Hematopoietic multipotent progenitor cell (in vitro differentiated cells): ENCODE data around the gene ALOX5AP. TPM values are rescaled to one million over a fixed set of nuclear protein-coding genes. Genes with fewer than 3 reads are reported as not detected.
A peak's percentile ranks its signal among the peaks of the same experiment; 100 is the strongest.

ENCODE experiments used
- DNase-seq, 3 donors: peaks; one replicate each; pipeline ENCODE4 v3.0.0-alpha.2; 2011 to 2015; ENCODE audit warnings: low read depth in 2 of 3, low spot score in 2 of 3
- total RNA-seq: library from RNA; depleted of rRNA; stranded (reverse); fragments of >200 nt; gene quantifications from one replicate; pipeline ENCODE4 v1.2.3, GENCODE V29; 2012

ALOX5AP gene
- total RNA-seq, result 6.5 TPM

DNA sequence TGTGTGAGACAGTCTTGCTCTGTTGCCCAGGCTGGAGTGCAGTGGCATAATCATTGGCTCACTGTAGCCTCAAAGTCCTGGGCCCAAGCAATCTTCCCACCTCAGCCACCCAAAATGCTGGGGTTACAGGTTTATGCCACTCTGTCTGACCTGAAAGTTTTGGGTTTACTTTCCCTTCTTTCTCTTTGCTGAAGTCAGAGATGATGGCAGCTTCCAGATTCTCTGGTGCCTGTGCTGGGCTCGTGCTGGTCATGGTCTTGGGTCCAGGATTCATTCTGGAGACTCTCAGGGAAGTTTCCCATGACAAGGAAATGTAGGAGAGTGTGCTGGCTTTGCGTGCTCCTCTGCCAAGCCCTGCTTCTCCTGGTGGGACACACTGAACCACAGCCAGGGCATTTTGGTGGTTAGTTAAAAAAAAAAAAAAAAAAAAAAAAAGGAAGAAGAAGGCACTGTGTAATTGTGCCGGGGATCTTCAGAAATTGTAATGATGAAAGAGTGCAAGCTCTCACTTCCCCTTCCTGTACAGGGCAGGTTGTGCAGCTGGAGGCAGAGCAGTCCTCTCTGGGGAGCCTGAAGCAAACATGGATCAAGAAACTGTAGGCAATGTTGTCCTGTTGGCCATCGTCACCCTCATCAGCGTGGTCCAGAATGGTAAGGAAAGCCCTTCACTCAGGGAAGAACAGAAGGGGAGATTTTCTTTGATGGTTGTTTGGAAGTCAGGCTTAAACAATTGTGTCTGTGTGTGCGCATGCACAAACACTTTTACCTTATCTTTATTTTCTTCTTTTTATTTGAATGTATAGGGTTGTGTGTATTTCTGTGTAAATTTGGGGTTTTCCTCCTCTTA, at the start of gene ALOX5AP:
Gene ALOX5AP, plus strand, starts transcription at position 519 of the 847 bp plus-strand sequence. Its CDS starts 63 bp downstream, at position 582.
- DNase-seq, result peak in 2 of 3 donors; percentile 63 to 74

DNA sequence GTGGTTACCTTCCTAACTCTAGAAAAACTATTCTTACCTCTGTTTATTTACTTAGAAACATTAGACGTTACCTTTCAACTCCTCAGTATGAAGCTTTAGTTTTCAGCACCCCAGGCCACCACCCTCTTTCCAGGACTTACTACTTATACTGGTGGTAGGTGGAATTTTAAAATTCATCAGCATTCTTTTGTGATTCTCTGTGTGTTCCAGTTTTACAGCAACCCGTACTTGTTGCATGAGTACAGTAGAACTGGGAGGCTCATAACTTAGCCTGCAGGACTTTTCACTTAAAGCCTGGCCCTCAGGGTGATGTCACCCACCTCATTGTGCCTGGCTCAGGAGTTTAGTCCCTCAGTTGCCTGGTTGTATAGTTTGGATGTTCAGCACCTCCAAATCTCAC, 49.4 kb upstream of the ALOX5AP start:
- DNase-seq, result no peak

DNA sequence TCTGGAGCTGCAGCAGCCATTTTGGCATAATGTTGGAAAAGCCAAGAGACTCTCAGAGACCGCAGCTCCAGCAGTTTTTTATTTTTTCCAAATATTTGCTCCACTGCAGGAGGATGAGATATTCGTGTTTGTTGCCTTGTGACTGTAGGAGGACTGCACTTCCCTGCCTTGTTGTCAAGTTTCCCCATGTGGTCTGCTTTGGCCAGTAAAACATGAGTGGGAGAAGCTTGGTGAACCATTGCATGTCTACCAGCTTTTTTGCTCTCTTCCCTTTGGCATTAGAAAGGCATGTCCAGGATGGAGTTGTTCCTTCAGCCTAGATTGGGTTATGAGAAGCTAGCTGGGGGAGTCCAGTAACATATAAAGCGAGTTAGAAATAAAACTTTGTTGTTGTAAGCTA, 47.7 kb upstream of the ALOX5AP start:
- DNase-seq, result no peak

DNA sequence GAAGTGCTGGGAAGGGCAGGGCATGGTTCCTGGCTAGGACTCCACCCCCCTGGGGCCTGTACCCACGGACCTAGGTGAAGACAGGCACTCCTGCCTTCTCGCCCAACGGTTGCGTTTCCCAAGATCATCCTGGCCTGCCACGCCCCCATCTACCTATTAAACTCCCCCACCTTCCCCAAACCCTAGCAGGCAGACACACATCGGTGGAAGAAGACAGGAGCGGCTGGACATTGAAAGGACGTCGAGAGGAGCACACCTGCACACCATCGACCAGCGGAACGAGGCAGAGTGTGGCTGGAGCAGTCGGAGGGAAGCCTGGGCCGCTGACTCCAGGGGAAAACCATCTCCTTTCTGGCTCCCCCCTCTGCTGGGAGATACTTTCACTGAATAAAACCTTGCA, 45.6 kb upstream of the ALOX5AP start:
- no peak for DNase-seq

DNA sequence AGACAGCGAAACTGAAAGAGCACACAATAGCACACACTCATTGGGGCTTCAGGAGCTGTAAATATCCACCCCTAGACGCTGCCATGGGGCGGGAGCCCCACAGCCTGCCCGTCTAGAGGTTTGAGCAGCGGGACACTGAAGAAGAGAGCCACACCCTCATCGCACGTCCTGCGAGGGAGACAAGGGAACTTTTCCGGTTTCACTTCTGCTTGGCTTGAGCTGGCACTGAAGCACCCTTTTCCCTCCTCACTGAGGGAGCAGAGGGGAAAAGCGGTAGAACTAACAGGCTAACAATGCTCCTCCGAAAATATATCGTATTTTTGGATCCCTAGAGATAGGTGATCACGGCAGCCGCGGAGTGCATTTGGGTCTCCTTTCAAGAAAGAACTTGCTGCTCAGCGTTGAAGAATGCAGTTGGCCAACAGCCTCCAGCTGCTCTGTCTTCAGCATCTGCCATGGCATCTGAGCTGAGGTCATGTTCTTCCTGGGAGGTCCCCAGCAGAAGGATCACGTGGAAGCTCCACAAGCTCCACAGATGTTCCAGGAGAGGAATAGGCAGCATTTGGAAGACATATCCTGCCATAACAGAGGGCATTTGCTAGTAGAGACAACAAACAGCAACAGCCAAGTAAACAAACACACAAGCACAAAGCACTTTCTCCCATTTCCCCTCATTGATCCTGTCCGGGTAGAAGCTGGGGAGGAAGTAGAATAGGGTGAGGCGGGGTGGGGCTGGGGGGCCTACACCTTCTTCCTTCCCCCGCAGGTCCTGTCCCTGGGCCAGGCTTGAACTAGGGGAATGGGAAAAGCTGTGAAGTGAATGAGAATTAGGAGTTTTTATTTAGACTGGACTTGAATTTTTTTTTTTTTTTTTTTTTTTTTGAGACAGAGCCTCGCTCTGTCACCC, 44.8 kb upstream of the ALOX5AP start:
- DNase-seq, result peak in 1 of 3 donors; percentile 24

DNA sequence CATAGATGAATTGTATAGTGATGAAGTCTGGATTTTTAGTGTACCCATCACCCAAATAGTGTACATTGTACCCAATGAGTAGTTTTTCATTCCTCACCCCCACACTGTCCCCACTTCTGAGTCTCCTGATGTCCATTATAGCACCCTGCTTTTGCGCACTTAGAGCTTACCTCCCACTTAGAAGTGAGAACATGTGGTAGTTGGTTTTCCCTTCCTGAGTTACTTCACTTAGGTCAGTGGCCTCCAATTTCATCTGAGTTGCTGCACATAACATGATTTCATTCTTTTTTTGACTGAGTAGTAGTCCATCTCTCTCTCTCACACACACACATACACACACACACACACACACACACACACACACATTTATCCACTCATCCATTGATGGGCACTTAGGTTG, 43.2 kb upstream of the ALOX5AP start:
- DNase-seq, result no peak

DNA sequence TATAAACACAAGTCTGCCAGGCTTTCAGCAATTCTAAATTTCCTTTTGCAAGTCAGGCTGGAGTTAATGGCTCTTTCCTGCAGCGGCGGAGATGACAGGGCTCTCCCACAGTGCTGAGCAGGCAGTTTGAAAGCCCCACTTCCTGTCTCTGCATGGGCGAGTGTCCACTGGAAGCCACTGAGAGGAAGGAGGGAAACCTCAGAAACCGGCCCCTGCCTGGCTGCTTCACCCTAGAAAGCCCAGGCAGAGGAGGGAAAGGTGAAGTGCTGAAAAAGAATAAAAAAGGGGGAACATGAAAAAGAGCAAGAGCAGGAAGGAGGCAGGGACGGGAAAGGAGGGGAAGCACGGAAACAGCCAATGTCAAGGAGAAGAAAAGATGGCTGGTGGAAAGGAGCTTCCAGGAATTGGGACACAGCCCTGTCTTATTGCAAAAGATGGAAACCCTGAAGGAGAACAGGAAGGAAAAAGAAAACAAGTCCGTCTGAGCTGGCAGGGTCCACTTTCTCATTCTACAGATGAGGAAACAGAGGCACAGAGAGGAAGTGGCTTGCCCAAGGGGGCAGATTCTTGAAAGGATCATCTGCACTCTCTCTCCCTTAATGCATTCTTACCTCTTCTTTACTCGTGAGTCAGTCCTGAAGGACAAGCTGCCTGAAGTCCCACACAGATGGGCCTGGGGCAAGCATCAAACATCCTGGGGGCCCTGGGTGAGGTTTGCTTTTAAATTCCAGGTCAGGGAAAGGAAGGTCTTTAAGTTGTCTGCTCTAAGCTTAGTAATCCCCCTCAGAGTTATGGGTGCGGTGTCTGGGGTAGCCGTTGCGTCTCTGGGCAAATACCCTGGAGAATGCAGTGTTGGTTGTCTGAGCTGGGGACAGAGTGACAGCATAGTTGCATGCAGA, 38.8 kb upstream of the ALOX5AP start:
- DNase-seq, result peak in 1 of 3 donors; percentile 38

DNA sequence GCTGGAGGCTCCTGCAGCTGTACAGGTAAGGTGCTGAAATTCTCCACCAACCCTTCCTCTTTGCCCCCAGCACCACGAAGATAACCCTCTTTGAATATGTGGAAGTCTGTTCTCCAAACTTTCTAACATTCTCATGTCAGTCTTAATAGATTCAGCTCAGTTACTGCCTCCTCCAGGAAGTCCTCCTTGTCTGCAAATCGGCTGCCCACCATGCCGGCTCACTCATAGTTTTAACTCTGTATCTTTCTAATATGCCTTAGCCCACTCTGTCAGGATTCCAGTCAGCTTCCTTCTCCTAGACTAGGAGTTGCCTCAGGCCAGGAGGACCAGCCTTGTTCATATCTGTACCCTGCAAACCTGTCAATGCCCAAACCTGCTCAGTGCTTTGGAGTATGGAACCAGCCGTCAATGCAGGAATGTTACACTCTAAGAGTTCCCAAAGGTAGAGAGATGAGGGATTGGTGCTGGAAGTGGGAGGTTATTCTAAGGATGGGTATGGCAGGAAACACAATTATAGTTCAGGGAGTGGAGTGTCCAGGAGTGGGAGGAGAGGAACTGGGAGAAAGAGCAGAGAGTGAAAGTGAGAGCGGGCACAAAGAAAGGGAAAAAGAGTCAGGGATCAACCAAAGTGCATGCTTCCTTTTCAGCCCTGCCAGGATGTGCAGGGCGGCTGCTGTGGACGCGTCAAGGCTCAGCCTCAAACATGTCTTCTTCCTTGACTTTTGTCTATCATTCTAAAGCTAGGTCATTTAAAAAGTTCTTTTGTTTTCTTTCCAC, 38.0 kb upstream of the ALOX5AP start:
- no peak for DNase-seq

DNA sequence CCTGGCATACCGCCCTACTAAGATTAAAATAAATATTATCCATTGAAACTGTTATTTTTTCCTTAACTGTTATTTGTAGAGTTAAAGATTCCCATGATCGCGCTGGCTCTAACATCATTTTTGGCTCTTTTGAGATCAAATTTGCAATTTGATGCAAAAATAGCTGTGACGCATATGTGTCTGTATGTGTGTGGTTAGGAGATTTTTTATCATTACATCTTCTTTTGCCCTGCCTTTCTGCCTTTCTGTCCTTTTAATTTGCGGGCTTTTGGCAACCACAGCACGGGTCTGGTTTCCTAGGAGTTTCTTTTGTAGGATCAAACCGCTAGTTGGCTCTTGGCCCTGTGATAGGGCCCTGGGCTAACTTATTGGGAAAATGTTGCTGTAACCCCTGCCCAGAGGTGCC, 37.3 kb upstream of the ALOX5AP start:
- no peak for DNase-seq

DNA sequence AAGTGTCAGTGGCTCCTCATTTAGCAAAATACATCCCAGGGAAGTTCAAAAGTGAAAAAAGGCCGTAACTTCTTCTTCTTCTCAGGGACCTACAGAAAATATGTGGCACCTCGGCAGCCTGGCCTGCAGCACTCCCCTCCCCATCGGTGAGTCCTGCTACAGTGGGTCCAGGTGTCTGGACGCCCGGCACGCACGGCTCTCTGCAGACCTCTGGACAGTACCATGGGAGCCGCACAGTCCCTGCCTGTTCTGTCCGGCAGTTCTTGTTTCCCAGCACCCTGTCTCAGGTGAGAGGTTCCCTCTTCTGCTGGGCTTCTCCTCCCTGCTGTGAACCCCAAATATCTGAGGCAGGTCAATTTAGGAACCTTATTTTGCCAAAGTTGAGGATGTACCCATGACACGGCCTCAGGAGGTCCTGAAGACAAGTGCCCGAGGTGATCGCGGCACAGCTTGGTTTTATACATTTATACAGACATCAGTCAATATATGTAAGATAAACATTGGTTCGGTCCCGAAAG, 36.8 kb upstream of the ALOX5AP start:
- no peak for DNase-seq

DNA sequence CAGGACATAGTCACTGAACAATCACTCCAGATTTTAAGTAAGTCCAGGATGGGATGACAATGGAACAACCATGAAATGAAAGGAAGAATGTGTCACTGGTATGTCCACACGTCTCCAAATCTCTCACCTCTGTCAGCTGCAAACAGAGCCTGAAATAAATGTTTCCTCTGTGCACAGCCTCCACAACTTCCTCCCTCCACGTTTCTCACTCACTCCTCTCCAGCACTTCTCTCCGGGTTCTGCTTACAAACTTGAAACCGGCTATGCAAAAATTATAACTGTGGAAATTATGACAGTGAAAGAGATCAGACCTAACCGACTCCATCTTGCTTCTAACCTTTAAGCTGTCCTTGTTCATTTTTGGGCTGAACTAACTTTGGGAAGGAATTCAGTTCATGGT, 35.0 kb upstream of the ALOX5AP start:
- no peak for DNase-seq

DNA sequence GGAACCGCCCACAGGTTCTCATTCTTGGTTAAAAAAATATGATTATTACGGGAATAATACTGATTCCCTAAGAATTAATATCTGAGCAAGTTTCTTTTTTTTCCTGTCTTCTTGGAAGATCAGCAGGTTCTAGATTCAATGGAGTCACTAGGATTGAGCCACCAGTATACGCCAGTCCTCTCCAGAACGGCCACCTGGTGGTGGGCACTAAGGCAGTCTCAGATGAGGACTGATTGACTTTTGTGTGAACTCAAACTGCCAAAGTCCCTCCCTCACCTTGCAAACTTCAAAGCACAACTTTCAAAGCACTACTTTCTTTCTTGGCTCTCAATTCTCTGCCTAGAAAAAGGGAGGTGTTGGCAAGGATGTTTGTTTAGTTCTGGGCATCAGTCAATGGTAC, 33.3 kb upstream of the ALOX5AP start:
- DNase-seq, result no peak

DNA sequence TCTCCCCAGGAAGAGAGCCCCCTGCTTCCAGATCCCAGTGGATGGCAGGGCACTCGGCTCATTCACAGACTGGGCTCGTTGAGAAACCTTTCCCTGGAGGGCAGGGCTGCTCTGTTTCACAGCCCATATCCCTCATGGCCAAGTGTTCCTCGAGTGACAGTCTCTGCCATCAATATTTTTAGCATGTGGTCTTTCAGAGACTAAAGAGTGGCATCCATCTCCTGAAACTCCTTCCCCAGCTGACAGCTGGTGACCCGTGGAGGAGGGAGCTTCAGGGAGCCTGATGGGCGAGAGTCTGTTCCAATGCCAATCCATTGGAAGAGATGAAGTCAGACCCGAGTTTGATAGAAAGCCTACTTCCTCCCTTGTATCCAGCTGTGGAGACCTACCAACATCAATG, 30.7 kb upstream of the ALOX5AP start:
- no peak for DNase-seq

DNA sequence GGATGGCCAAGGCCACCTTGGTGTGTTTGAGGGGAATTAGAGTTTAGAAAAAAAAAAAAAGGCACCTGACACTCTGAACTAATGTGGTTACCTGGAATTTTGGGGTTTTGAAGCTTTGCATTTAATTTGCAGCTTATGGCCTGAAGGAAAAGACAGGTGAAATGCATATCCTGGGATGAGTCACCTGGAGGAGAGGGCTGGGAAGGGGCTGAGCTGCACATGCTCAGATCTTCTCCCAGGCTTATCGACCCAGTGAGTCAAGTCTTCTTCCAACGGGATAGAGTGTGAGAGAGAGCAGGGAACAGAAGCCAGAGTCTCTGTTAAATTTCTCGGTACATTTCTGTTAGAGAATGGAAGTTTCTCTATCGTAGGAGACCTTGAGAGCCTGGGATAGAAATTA, 29.7 kb upstream of the ALOX5AP start:
- DNase-seq, result no peak

DNA sequence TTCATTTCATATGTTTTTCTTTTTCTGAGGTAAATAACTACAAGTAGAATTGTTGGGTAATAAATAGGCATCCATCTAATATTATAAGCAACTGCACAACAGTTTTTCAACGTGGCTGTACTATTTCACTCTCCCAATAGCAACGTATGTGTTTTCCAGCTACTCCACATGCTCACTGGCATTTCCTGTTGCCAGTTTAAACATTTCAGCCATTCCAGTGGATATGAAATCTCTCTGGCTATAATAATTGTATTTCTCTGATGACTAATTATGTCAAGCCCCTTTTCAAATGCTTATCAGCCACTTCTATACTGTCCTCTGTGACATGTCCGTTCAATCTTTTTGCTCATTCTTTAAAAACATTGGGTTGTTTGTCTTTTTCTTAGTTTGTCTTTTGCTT, 26.8 kb upstream of the ALOX5AP start:
- no peak for DNase-seq

DNA sequence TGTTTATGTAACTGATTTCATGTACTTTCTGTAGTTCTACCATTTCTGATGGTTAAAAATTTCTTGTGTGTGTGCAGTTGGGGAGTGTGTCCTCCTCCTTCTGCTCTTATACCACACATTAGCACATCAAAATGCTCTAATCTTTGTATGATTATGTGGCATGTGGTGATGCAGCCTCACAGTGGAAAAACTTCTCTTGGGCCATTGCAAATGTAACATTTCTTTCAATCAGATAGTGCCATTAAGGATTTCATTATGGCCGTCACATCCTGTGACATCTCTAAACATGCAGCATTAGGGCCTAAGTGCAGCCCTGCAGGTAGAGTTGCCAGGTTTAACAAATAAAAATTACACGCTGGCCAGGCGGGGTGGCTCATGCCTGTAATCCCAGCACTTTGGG, 24.9 kb upstream of the ALOX5AP start:
- DNase-seq, result no peak

DNA sequence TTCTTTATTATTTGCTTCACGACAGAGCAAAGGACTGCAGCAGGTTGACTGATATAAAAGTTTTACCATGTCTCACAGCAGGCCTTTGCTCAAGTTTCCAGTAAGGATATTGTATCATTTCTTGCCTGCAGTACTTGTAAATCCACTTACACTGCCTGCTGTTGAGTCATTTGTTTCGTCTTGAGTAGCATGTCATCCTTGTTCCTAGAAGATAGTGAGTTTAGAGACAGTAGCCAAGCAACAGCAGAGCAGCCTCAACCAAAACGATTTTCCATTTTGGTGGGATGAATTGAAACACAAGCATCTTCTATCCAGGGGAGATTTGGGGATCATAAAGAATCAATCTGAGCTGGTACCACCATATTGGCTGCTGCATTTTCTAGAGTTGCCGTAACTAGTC, 24.0 kb upstream of the ALOX5AP start:
- no peak for DNase-seq

DNA sequence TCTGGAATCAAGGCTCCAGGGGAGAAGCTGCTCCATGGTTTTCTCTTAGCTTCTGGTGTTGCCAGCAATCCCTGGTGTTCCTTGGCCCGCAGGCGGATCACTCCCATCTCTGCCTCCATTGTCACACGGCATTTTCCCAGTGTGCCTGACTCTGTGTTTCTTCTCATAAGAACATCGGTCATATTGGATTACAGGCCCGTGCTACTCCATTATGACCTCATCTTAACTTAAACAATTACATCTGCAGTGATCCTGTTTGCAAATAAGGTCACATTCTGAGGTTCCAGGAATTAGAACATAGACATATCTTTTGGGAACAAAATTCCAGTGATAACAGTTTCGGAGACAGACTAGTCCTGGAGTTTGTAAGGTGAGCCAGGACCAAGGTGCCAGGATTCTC, 23.5 kb upstream of the ALOX5AP start:
- DNase-seq, result no peak
